Testis (tissue), 3 donors: Measurements from ENCODE around the gene CT47C1. TPM values are rescaled to one million over a fixed set of nuclear protein-coding genes. Genes with fewer than 3 reads are reported as not detected.
A peak's percentile ranks its signal among the peaks of the same experiment; 100 is the strongest.

ENCODE experiments used
- DNase-seq: peaks from one replicate; pipeline ENCODE4 v3.0.0-alpha.2; 2019
- H3K27ac ChIP-seq, 2 donors: fragments of 200-600 bp; sonication (generic); one replicate each; pipeline ENCODE4 v1.5.1; 2019
- H3K27me3 ChIP-seq: fragments of 200-600 bp; sonication (generic); one replicate; pipeline ENCODE4 v1.5.1; 2019
- H3K36me3 ChIP-seq: fragments of 200-600 bp; sonication (generic); one replicate; pipeline ENCODE4 v1.5.1; 2017; ENCODE audit warnings: low read depth; ENCODE audit errors: missing control alignments
- H3K4me1 ChIP-seq: fragments of 200-600 bp; sonication (generic); one replicate; pipeline ENCODE4 v1.5.1; 2019
- H3K4me3 ChIP-seq, 2 donors: fragments of 200-600 bp; sonication (generic); one replicate each; pipeline ENCODE4 v1.5.1; 2017 to 2019
- H3K9me3 ChIP-seq: fragments of 200-600 bp; sonication (generic); one replicate; pipeline ENCODE4 v1.5.1; 2017
- POLR2A ChIP-seq: fragments of 450-650 bp; IDR thresholded peaks from one replicate; pipeline ENCODE4 v1.6.1; 2017; ENCODE audit warnings: antibody characterized with exemption, mild to moderate bottlenecking, moderate library complexity
- WGBS, 2 donors: methylation state at CpG; one replicate each; pipeline ENCODE4 v1.1.5; 2018; 5-methylcytosine and 5-hydroxymethylcytosine counted together
- intact Hi-C: fragments of 100-400 bp; cut with DNase I; formaldehyde crosslinking; loops from one replicate; pipeline ENCODE4 v1.15.1; 2023; ENCODE audit warnings: low total_unique reads
- polyA plus RNA-seq: library from polyadenylated mRNA; stranded (reverse); fragments of 350-450 nt; fragmentation: Illumina TruSeq; extraction: RNeasy Lipid Tissue Mini Kit (QIAGEN cat#74804); gene quantifications from one replicate; pipeline ENCODE4 v1.2.3, GENCODE V29; 2014; ENCODE audit warnings: low read depth, low replicate concordance; ENCODE audit not compliant: insufficient read depth
- total RNA-seq, 2 donors: library from RNA; depleted of rRNA; stranded (reverse); fragments of >200 nt; gene quantifications; one replicate each; pipeline ENCODE4 v1.2.3, GENCODE V29; 2016
- TF ChIP-seq, protein P1 (sequence below), 3 experiments: fragments of 450-650 bp in 2 of 3; fragments of 200-600 bp in 1 of 3; sonication (generic) in 1 of 3; IDR thresholded peaks; one replicate each; pipeline ENCODE4 v1.5.1; 2016 to 2019; ENCODE audit warnings: antibody characterized with exemption in 3 of 3, mild to moderate bottlenecking in 2 of 3, moderate library complexity in 1 of 3

Gene CT47C1
- total and polyA plus RNA-seq, 3 donors from 2014 or later, result 3.8 to 13.4 (median 4.2) TPM

DNA sequence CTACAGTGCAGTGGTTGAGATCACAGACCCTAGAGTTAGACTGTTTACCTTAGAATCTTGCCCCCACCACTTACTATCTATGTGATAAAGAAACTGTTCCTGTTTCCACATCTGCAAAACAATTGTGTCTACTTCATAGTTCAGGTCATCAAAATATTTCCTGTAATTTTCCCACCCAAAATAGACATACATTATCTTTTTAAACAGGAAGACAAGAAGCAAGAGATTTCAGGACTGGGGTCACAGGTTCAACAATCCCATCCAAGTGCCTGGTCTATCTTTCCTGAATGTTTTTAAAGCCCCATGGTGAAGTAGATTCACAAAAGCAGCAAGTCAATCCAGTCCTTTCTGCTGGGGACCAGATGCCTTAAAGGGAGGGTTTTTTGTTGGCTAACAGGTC, 41.8 kb upstream of the CT47C1 start:
- H3K9me3 ChIP-seq, result no peaks in the 10 kb centered on the region
- no peak overlapping the region for H3K27ac ChIP-seq
- no peak for DNase-seq
- H3K4me1 ChIP-seq, result no peaks in the 10 kb centered on the region
- intact Hi-C loops, result no loop called here
- no peaks in the 10 kb centered on the region for H3K36me3 ChIP-seq
- no peak for TF ChIP-seq POLR2A
- TF ChIP-seq, protein P1, sequence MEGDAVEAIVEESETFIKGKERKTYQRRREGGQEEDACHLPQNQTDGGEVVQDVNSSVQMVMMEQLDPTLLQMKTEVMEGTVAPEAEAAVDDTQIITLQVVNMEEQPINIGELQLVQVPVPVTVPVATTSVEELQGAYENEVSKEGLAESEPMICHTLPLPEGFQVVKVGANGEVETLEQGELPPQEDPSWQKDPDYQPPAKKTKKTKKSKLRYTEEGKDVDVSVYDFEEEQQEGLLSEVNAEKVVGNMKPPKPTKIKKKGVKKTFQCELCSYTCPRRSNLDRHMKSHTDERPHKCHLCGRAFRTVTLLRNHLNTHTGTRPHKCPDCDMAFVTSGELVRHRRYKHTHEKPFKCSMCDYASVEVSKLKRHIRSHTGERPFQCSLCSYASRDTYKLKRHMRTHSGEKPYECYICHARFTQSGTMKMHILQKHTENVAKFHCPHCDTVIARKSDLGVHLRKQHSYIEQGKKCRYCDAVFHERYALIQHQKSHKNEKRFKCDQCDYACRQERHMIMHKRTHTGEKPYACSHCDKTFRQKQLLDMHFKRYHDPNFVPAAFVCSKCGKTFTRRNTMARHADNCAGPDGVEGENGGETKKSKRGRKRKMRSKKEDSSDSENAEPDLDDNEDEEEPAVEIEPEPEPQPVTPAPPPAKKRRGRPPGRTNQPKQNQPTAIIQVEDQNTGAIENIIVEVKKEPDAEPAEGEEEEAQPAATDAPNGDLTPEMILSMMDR (IDR thresholded peaks at IDR 0.05), result no peak
- H3K4me3 ChIP-seq, result no peak overlapping the region
- H3K27me3 ChIP-seq, result no peaks in the 10 kb centered on the region

DNA sequence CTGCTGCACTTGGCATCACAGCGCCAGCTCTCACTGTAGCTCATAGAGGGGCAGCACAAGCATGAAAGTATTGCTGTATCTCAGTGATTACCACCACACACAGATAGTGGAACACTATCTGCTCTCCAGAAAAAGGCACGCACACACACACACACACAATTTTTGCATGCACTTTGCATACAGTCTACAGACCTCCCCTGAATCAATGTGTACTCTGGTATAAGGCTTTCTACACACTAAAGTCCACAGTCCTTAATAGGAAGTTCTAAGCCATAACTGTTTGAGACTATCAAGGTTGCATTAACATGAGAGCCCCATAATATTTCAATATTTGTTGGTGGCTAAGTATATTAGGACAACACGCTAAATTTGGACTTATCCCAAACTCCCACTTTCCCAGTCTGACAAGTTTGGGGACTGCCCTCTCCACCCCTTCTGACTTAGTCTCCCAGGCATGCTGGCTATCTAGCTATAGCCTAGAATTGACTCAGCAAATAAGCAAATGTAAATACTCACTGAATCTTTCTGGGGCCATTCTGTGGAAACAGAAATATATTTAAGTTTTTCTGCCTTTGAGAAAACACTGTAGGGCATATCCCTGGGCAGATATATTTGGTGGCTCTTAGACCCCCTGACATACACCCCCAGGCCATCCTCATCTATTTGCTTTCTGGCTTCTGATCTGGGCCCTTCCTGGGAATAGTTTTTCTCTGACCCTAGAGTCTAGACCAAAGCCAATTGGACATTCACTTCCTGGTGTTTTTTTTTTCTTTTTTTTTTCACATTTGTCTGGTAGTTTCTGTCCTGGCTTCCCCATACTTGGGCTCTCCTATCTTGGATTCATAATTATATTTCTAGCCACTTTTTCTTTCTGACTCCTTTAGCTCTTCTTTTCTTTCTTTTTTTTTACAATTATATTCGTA, 36.4 kb upstream of the CT47C1 start:
- Histone ChIP-seq H3K9me3 (no peaks in the 10 kb centered on the region), H3K4me1 (peaks cover 3% of the 10 kb centered on the region), H3K27ac (no peak overlapping the region), H3K27me3 (no peaks in the 10 kb centered on the region), H3K36me3 (no peaks in the 10 kb centered on the region), H3K4me3 (no peak overlapping the region)
- intact Hi-C loops, result no loop called here
- no peak for DNase-seq
- no peak for TF ChIP-seq POLR2A
- TF ChIP-seq, protein P1 (IDR thresholded peaks at IDR 0.05), result no peak
- WGBS, 2 donors, result 87 to 89% methylated on average over 4 of the region's 4 CpGs

DNA sequence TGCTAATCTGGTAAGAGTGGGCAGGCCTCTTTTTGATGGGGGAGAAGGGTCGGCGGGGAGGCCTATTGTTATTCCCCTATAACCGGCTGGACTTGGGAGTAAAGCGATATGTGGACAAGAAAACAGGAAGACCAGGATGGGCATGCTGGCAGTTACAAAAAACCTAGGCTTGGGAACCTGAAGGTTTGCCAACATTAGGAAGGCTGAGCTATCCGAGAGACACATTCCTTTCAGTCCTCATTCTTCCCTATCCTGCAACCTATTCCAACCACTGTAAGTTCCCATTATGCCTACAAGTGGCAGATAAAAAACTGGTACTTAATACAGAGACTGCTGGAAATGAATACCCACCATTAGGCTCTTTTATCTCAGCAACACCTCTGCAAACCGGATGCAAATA, 32.4 kb upstream of the CT47C1 start:
- DNase-seq, result no peak
- Histone ChIP-seq H3K9me3 (no peaks in the 10 kb centered on the region), H3K4me1 (peaks cover 3% of the 10 kb centered on the region), H3K4me3 (no peak overlapping the region), H3K27ac (no peak overlapping the region), H3K36me3 (no peaks in the 10 kb centered on the region), H3K27me3 (no peaks in the 10 kb centered on the region)
- no peak for TF ChIP-seq POLR2A
- TF ChIP-seq, protein P1 (IDR thresholded peaks at IDR 0.05), result no peak
- intact Hi-C loops, result no loop called here
- 51 to 56% methylated on average over 6 of the region's 6 CpGs for WGBS, 2 donors

DNA sequence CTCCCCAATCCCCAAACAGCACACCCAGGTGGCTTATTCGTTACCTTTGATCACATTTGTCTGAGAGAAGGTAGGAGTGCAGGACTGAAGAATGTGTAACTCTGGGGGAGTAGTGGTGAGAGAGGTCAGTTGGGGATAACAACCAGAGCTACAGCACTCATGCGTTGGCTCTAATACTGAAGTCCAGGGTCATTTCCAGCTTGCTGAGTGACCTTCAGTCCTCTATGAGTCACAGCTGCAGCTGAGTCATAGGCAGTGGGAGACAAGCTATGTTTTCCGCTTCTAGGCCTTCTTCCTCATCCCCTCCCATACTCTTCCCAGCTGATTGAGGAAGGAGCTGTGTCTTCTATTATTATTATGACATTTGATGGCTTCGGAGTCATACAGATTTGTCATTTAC, 31.6 kb upstream of the CT47C1 start:
- H3K27me3 ChIP-seq, result no peaks in the 10 kb centered on the region
- intact Hi-C loops, result no loop called here

More for the DNA sequence above, 31.6 kb upstream of the CT47C1 start:
- Histone ChIP-seq H3K4me3 (no peak overlapping the region), H3K36me3 (no peaks in the 10 kb centered on the region), H3K9me3 (no peaks in the 10 kb centered on the region), H3K27ac (no peak overlapping the region), H3K4me1 (peaks cover 3% of the 10 kb centered on the region)
- peak; percentile 66 for DNase-seq
- TF ChIP-seq, protein P1 (IDR thresholded peaks at IDR 0.05), result no peak
- TF ChIP-seq POLR2A, result no peak
- WGBS, 2 donors, result 15 to 33% methylated on average over 3 to 4 of the region's 4 CpGs
